ENCODE data around the gene TMEM97.

- TF ChIP-seq ZNF565 (CRISPR knock-in tag; conservative IDR thresholded peaks at IDR 0.05; ENCODE audit: low read depth) (no peak), ZNF70 (CRISPR knock-in tag; IDR thresholded peaks at IDR 0.05) (no peak), SNAI2 (CRISPR knock-in tag; IDR thresholded peaks at IDR 0.05) (no peak), ZC3H10 (CRISPR knock-in tag; IDR thresholded peaks at IDR 0.05) (no peak), ZNF8 (CRISPR knock-in tag; IDR thresholded peaks at IDR 0.05) (no peak)
- TF ChIP-seq, protein P1, sequence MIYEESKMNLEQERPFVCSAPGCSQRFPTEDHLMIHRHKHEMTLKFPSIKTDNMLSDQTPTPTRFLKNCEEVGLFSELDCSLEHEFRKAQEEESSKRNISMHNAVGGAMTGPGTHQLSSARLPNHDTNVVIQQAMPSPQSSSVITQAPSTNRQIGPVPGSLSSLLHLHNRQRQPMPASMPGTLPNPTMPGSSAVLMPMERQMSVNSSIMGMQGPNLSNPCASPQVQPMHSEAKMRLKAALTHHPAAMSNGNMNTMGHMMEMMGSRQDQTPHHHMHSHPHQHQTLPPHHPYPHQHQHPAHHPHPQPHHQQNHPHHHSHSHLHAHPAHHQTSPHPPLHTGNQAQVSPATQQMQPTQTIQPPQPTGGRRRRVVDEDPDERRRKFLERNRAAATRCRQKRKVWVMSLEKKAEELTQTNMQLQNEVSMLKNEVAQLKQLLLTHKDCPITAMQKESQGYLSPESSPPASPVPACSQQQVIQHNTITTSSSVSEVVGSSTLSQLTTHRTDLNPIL (CRISPR knock-in tag; IDR thresholded peaks at IDR 0.05; ENCODE audit: low read depth) = no peak
- TF ChIP-seq, protein P2, sequence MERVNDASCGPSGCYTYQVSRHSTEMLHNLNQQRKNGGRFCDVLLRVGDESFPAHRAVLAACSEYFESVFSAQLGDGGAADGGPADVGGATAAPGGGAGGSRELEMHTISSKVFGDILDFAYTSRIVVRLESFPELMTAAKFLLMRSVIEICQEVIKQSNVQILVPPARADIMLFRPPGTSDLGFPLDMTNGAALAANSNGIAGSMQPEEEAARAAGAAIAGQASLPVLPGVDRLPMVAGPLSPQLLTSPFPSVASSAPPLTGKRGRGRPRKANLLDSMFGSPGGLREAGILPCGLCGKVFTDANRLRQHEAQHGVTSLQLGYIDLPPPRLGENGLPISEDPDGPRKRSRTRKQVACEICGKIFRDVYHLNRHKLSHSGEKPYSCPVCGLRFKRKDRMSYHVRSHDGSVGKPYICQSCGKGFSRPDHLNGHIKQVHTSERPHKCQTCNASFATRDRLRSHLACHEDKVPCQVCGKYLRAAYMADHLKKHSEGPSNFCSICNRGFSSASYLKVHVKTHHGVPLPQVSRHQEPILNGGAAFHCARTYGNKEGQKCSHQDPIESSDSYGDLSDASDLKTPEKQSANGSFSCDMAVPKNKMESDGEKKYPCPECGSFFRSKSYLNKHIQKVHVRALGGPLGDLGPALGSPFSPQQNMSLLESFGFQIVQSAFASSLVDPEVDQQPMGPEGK (CRISPR knock-in tag; IDR thresholded peaks at IDR 0.05; ENCODE audit: borderline replicate concordance) = no peak
Measured at GRCh38 chr17:28290703-28291102, 28.3 kb upstream of the TMEM97 start.

Data from SK-N-SH treated with all-trans-retinoic acid at 6 μM for 48 hours (cell line).